ENCODE measurements around the gene MOK. TPM values are rescaled to one million over a fixed set of nuclear protein-coding genes. Genes with fewer than 3 reads are reported as not detected.

MOK gene
- total RNA-seq, 1 experiment from 2014 or later: 107 TPM

DNA sequence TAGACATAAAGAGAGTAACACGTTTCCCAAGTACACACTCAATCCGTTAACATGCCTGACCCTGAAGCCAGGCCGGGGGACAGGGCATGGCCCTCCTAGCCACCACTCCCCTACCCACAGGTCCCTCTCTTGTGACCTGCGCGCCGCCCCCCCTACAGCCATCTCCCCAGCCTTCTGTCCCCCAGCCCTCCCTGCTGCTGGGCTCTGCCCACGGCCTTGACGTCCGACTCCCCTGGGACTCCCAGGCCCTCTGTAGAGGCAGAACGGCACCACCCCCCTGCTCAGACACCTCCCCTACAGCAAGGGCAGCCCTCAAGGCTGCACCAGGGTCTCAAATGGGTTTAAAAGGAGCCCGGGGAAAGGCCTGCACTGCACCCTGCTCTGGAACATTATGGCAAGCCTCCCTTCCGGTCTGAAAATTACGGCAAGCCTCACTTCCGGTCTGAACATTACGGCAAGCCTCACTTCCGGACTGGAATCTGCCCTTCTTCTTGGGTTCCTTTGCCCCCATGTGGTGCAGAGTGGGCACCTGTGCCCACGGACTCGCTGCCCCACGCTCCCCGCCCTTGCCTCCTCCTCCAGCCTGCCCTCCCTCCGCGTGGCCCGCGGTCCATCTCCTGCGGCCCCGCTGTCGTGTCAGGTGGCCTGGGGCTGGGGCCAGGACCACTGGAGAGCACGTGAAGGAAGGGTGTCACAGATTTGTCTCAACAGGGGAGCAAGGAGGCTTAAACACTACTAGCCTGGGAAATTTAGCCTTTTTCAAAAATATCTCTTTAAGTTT lies 77.6 kb downstream of the MOK start:
- intact Hi-C loops (cut with micrococcal nuclease; ENCODE audit: unreplicated experiment): no loop called here
- H3K9me3 Mint-ChIP-seq (ENCODE audit: low read depth, unreplicated experiment): no peaks in the 10 kb centered on the region
- CTCF ChIA-PET: no interaction called here

DNA sequence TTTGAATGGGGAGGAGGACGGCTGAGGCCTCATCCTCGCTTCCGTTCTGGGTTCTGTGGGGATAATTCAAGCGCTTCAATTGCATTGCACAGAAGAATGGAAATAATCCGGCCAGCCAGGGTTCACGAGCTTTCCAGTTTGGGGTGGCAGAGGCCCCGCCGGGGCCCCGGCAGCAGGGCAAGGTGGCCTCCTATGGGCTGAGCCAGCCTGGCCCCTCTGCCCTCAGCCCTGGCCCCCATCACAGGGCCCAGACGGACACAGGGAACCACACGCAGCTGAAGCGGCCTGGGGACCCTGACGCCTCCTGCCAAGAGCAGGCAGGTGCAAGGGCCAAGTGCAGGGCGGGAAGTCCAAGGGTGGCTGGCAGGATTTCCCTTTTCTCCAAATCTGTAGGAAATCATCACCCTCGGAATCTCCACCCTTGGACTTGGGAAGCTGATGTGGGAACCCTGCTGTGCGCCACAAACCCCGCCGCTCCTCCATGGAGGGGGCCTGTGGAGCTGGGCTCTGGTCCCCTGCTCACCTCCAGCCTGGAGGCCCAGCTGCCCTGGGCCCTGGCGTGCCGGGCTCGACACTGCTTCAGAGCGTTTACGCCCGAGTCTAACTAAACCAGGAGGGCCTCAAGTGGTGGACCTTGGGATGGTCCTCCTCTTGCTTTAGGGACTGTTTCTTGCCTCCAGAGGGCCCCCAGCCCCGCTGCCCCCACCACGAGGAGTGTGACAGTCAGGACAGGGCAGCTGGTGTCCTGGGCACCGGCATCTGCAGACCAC lies 78.4 kb downstream of the MOK start:
- intact Hi-C loops (cut with micrococcal nuclease; ENCODE audit: unreplicated experiment): no loop called here
- Mint-ChIP-seq H3K27ac (ENCODE audit: unreplicated experiment) (no peak overlapping the region), H3K27me3 (ENCODE audit: unreplicated experiment) (no peaks in the 10 kb centered on the region), H3K4me3 (ENCODE audit: low read depth, unreplicated experiment) (no peak overlapping the region), H3K9me3 (ENCODE audit: low read depth, unreplicated experiment) (no peaks in the 10 kb centered on the region), H3K4me1 (ENCODE audit: low read depth, unreplicated experiment) (no peaks in the 10 kb centered on the region), H3K36me3 (ENCODE audit: insufficient read depth, unreplicated experiment) (peaks cover 64% of the 10 kb centered on the region)
- BruUV-seq (replicated peaks): no TSS peak
- CTCF ChIA-PET: interaction anchor here (0.5 kb wide), 1 partner anchor 90 kb away, joined by 3 read pairs; no protein-coding TSS in a partner anchor
- TF ChIP-seq, protein P1, sequence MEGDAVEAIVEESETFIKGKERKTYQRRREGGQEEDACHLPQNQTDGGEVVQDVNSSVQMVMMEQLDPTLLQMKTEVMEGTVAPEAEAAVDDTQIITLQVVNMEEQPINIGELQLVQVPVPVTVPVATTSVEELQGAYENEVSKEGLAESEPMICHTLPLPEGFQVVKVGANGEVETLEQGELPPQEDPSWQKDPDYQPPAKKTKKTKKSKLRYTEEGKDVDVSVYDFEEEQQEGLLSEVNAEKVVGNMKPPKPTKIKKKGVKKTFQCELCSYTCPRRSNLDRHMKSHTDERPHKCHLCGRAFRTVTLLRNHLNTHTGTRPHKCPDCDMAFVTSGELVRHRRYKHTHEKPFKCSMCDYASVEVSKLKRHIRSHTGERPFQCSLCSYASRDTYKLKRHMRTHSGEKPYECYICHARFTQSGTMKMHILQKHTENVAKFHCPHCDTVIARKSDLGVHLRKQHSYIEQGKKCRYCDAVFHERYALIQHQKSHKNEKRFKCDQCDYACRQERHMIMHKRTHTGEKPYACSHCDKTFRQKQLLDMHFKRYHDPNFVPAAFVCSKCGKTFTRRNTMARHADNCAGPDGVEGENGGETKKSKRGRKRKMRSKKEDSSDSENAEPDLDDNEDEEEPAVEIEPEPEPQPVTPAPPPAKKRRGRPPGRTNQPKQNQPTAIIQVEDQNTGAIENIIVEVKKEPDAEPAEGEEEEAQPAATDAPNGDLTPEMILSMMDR (IDR thresholded peaks at IDR 0.05; ENCODE audit: unreplicated experiment): no peak
- no peak for DNase-seq

More for the DNA sequence above, 77.6 kb downstream of the MOK start:
- Mint-ChIP-seq H3K36me3 (ENCODE audit: insufficient read depth, unreplicated experiment) (peaks cover 64% of the 10 kb centered on the region), H3K27me3 (ENCODE audit: unreplicated experiment) (no peaks in the 10 kb centered on the region), H3K27ac (ENCODE audit: unreplicated experiment) (no peak overlapping the region), H3K4me1 (ENCODE audit: low read depth, unreplicated experiment) (no peaks in the 10 kb centered on the region), H3K4me3 (ENCODE audit: low read depth, unreplicated experiment) (no peak overlapping the region)
- TF ChIP-seq, protein P1 (IDR thresholded peaks at IDR 0.05; ENCODE audit: unreplicated experiment): no peak
- DNase-seq: no peak
- no TSS peak for BruUV-seq (replicated peaks)

DNA sequence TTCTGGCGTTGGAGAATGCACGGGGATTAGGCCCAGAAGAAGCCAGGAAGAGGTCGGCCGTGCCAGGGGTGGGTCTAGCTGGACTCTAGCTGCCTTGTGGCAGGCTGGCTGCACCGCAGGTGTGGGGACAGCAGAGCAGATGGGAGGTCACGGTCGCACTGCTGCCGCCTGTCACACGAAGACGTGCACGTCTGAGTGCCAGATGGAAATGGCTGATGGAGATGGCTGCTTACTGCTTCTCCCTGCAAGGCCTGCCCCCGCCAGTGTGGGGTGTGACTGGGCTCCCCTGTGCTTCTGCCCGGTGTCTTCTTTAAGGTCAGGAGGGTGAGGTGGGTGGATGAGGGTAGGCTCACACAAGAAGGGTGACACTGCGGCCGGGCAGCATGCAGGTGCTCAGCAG lies 79.0 kb downstream of the MOK start:
- H3K9me3 Mint-ChIP-seq (ENCODE audit: low read depth, unreplicated experiment): no peaks in the 10 kb centered on the region
- H3K36me3 Mint-ChIP-seq (ENCODE audit: insufficient read depth, unreplicated experiment): peaks cover 65% of the 10 kb centered on the region

DNA sequence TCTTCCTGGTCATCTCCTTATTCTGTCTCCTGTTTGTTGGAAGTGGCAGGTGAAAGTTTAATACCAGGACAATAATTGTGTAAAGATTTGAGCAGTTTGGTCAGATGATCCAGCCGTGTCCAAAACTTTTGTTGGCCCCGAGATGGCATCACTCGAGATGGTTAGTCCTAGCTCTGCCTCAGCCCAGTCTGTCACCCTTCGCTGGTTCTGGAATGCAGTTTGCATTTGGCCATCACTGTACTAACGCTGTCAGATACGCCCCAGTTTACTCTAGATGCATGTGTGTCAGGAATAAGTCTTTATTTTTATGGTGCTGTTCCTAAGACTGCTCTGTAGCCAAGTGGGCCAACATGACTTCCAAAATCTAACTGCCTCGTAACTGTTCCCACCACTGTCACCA lies 79.6 kb downstream of the MOK start:
- no peak for DNase-seq
- TF ChIP-seq, protein P1 (IDR thresholded peaks at IDR 0.05; ENCODE audit: unreplicated experiment): no peak
- peaks cover 62% of the 10 kb centered on the region for H3K36me3 Mint-ChIP-seq (ENCODE audit: insufficient read depth, unreplicated experiment)
- no peaks in the 10 kb centered on the region for H3K4me1 Mint-ChIP-seq (ENCODE audit: low read depth, unreplicated experiment)
- H3K4me3 Mint-ChIP-seq (ENCODE audit: low read depth, unreplicated experiment): no peak overlapping the region
- no TSS peak for BruUV-seq (replicated peaks)
- intact Hi-C loops (cut with micrococcal nuclease; ENCODE audit: unreplicated experiment): no loop called here
- H3K27ac Mint-ChIP-seq (ENCODE audit: unreplicated experiment): no peak overlapping the region
- CTCF ChIA-PET: no interaction called here
- H3K27me3 Mint-ChIP-seq (ENCODE audit: unreplicated experiment): no peaks in the 10 kb centered on the region
- H3K9me3 Mint-ChIP-seq (ENCODE audit: low read depth, unreplicated experiment): no peaks in the 10 kb centered on the region

More for the DNA sequence above, 79.0 kb downstream of the MOK start:
- TF ChIP-seq, protein P1 (IDR thresholded peaks at IDR 0.05; ENCODE audit: unreplicated experiment): no peak
- H3K4me3 Mint-ChIP-seq (ENCODE audit: low read depth, unreplicated experiment): no peak overlapping the region
- no peaks in the 10 kb centered on the region for H3K4me1 Mint-ChIP-seq (ENCODE audit: low read depth, unreplicated experiment)
- no peaks in the 10 kb centered on the region for H3K27me3 Mint-ChIP-seq (ENCODE audit: unreplicated experiment)
- no TSS peak for BruUV-seq (replicated peaks)
- DNase-seq: no peak
- no peak overlapping the region for H3K27ac Mint-ChIP-seq (ENCODE audit: unreplicated experiment)
- CTCF ChIA-PET: no interaction called here
- intact Hi-C loops (cut with micrococcal nuclease; ENCODE audit: unreplicated experiment): no loop called here
